WERI-Rb-1 (cell line): ENCODE measurements around the gene SYNDIG1.

Experiments used
- DNase-seq: peaks from one replicate; pipeline ENCODE4 v3.0.0-alpha.2; 2020
- H3K27ac ChIP-seq: fragments of 250-450 bp; sonication (Bioruptor Pico); 2 replicates; pipeline ENCODE4 v1.5.1; 2020; ENCODE audit warnings: mild to moderate bottlenecking, moderate library complexity
- H3K27me3 ChIP-seq: fragments of 250-450 bp; sonication (Bioruptor Pico); 2 replicates; pipeline ENCODE4 v1.5.1; 2021; ENCODE audit warnings: mild to moderate bottlenecking, low read depth, moderate library complexity; ENCODE audit not compliant: insufficient read depth, severe bottlenecking
- H3K36me3 ChIP-seq: fragments of 250-450 bp; sonication (Bioruptor Pico); 2 replicates; pipeline ENCODE4 v1.5.1; 2020; ENCODE audit warnings: mild to moderate bottlenecking, moderate library complexity
- H3K4me3 ChIP-seq: 2 replicates; pipeline ENCODE4 v1.5.1; 2011; ENCODE audit warnings: low read depth, mild to moderate bottlenecking, control low read depth, low read length
- H3K9me3 ChIP-seq: fragments of 250-450 bp; sonication (Bioruptor Pico); 2 replicates; pipeline ENCODE4 v1.5.1; 2021; ENCODE audit warnings: mild to moderate bottlenecking, moderate library complexity; ENCODE audit not compliant: severe bottlenecking
- CTCF ChIP-seq: IDR thresholded peaks from 2 replicates; pipeline ENCODE4 v1.5.1; 2011; ENCODE audit warnings: low read depth, mild to moderate bottlenecking, control low read depth, inconsistent platforms, low read length

Gene SYNDIG1

DNA sequence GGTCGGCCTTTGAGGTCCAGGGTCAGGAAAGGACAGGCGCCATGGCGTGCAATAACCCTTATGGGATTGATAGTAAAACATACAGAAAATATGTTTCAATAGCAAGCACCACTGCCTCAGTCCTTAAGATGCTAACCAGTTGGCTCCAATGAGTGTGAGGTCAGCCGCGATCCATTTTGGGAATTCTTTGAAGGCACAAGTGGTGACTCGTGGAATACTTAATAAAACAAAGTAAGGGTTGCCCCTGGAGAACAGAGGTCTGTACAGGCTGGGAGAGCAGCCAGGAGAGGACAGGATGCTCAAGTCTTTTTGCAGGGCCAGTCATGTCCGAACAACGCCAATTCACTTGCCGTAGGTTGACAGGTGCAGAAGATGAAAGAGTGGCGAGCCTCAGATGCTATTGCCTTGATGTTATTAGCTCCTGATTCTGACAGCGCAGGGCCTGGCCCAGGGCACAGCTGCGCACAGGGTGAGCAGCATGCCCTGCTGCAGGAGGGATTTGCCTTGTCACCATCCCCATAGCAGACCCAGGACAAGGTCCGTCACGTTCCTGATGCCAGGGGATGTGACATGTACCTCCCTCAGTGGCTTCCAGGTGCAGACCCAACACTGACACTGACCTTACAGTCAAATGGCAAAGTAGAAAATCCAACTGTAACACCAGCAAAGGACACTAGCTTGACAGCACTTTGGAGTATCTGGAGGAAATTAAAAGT, 21.8 kb downstream of the SYNDIG1 start:
- Histone ChIP-seq H3K27ac (no peak overlapping the region), H3K27me3 (no peaks in the 10 kb centered on the region), H3K9me3 (no peaks in the 10 kb centered on the region), H3K36me3 (peaks cover 8% of the 10 kb centered on the region), H3K4me3 (no peak overlapping the region)
- no peak for DNase-seq
- TF ChIP-seq CTCF = no peak

- Histone ChIP-seq H3K27ac (no peak overlapping the region), H3K27me3 (no peaks in the 10 kb centered on the region), H3K36me3 (peaks cover 8% of the 10 kb centered on the region), H3K4me3 (no peak overlapping the region), H3K9me3 (no peaks in the 10 kb centered on the region)
- no peak for DNase-seq
- TF ChIP-seq CTCF = peak; percentile 29
These were observed 22.7 kb downstream of the SYNDIG1 start for GRCh38 chr20:24492031-24492607.

DNA sequence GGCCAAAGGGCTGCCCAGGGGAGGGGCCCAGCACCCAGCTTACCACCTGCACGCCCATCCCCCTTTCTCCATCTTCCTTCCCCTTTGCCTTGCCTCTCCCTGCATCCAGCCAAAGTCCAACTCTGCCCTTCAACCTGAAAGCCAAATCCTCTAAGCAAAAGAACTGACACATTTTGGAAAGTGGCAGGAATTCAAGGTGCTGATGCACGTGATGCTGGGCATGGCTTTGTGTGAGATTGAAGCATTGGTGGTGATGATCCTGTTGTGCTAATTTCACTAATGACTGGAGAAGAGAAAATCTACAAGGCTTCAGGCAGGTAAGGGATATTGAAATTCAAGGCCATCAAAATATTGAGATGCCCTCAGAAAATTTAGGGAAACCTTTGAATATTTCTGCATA, 23.3 kb downstream of the SYNDIG1 start:
- no peaks in the 10 kb centered on the region for H3K27me3 ChIP-seq
- no peak overlapping the region for H3K4me3 ChIP-seq
- no peak for DNase-seq
- TF ChIP-seq CTCF = no peak
- H3K27ac ChIP-seq = no peak overlapping the region
- peaks cover 7% of the 10 kb centered on the region for H3K36me3 ChIP-seq
- no peaks in the 10 kb centered on the region for H3K9me3 ChIP-seq

DNA sequence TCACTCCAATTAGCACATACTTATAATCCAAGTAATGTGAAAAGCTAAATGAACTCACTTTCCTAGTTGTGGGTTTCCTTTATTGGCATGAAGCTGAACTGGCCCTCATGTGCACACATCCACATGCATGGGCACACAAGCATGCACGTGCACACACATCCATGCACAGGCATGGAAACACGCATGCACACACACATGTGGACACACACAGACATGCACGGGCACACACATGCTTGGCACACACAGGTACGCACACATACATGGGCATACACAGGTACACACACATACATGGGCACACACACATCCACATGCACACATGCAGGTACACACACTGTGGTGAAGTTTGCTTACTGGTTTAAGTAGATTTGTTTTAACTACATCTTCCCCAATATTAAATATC, 23.8 kb downstream of the SYNDIG1 start:
- Histone ChIP-seq H3K9me3 (no peaks in the 10 kb centered on the region), H3K27ac (no peak overlapping the region), H3K36me3 (peaks cover 2% of the 10 kb centered on the region), H3K4me3 (no peak overlapping the region), H3K27me3 (no peaks in the 10 kb centered on the region)
- no peak for TF ChIP-seq CTCF
- no peak for DNase-seq

DNA sequence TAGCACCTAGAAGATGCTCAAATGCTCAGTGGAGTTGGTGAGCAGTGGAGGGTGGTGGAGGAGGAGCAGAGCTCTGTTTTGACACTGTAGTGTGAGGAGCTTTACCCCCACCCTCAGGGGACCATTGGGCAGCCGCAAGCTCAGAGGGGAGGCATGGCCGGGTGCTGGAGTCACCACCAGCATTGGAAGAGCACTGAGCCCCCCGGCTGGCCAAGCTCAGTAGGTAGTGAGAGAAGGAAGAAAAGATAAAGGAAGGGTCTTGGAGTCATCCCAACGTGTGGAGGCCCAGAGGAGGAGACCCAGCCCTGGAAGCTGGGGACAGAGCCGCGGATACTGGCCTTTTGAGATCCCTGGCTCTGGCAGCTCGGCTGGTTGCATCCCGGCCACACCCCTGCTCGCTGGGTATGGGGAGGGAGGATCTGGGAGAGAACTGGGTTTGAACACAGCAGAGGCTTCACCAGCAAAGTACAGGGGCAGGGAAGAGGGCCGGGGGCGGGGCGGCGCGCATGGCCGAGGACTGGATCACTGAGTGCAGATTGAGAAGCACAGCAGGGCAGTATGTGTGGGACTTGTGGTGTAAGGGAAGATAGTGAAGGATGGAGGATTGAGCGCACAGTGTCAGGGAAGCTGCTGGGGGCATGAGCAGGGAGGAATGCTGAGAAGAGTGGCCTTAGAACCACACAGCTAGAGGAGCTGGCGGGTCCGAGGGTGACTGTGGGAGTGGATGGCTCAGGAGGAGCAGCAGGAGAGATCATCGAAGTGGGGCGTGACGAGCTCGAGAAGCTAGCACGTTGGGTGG, 24.4 kb downstream of the SYNDIG1 start:
- H3K27me3 ChIP-seq = no peaks in the 10 kb centered on the region
- no peak for TF ChIP-seq CTCF
- no peak for DNase-seq
- H3K4me3 ChIP-seq = no peak overlapping the region
- no peak overlapping the region for H3K27ac ChIP-seq
- no peaks in the 10 kb centered on the region for H3K9me3 ChIP-seq
- peaks cover 4% of the 10 kb centered on the region for H3K36me3 ChIP-seq
